Activated CD4-positive, alpha-beta T cell treated with anti-CD3 and anti-CD28 coated beads, Interleukin-10, Interleukin-2, amounts not matched to agents 100 ng/mL and 50 ng/mL, durations not matched to agents 16 hours and 8 hours (primary cell): ENCODE results near the gene TAF10.

Experiments
- DNase-seq: peaks from one replicate; pipeline ENCODE4 v3.0.0-alpha.2; 2020

Gene TAF10

GRCh38 chr11:6612213-6613041 is at the start of gene TAF10:
TSS of gene TAF10 (minus strand) at chr11:6612216. CDS start at chr11:6612189, 27 bp downstream.
- DNase-seq, result peak; percentile 98

- DNase-seq, result no peak
Measured at GRCh38 chr11:6660712-6661111, 48.7 kb upstream of the TAF10 start.

GRCh38 chr11:6658647-6659046 is 46.6 kb upstream of the TAF10 start:
- DNase-seq, result no peak

- no peak for DNase-seq
Measured at GRCh38 chr11:6657346-6657745, 45.3 kb upstream of the TAF10 start.

- DNase-seq, result no peak
Measured at GRCh38 chr11:6656936-6657335, 44.9 kb upstream of the TAF10 start.

GRCh38 chr11:6656584-6656915 is 44.5 kb upstream of the TAF10 start:
- DNase-seq, result no peak

- no peak for DNase-seq
Measured at GRCh38 chr11:6655790-6656583, 44.0 kb upstream of the TAF10 start, which contains the start of gene DCHS1. TSS of gene DCHS1 (minus strand) at chr11:6655809. CDS start at chr11:6641613, 14,196 bp downstream.

GRCh38 chr11:6655020-6655789 is 43.2 kb upstream of the TAF10 start:
- no peak for DNase-seq

GRCh38 chr11:6654281-6655019 is 42.4 kb upstream of the TAF10 start:
- DNase-seq, result no peak

- no peak for DNase-seq
Measured at GRCh38 chr11:6653656-6654055, 41.6 kb upstream of the TAF10 start.

GRCh38 chr11:6653097-6653496 is 41.1 kb upstream of the TAF10 start:
- no peak for DNase-seq

- no peak for DNase-seq
Measured at GRCh38 chr11:6652182-6652581, 40.2 kb upstream of the TAF10 start.

GRCh38 chr11:6650980-6651379 is 39.0 kb upstream of the TAF10 start:
- no peak for DNase-seq

GRCh38 chr11:6650104-6650503 is 38.1 kb upstream of the TAF10 start:
- no peak for DNase-seq

- DNase-seq, result no peak
Measured at GRCh38 chr11:6648501-6648900, 36.5 kb upstream of the TAF10 start.

GRCh38 chr11:6647836-6648235 is 35.8 kb upstream of the TAF10 start:
- DNase-seq, result no peak

GRCh38 chr11:6646918-6647679 is 35.1 kb upstream of the TAF10 start:
- DNase-seq, result no peak

- DNase-seq, result no peak
Measured at GRCh38 chr11:6646576-6646917, 34.5 kb upstream of the TAF10 start.

- DNase-seq, result no peak
Measured at GRCh38 chr11:6646071-6646470, 34.1 kb upstream of the TAF10 start.

GRCh38 chr11:6642957-6643356 is 30.9 kb upstream of the TAF10 start:
- DNase-seq, result no peak

GRCh38 chr11:6640985-6641701 is 29.1 kb upstream of the TAF10 start:
- no peak for DNase-seq
